A549 treated with ZK216348 at 1 μM for 4 hours (cell line): ENCODE results near the gene CDKL1. TPM values are rescaled to one million over a fixed set of nuclear protein-coding genes. Genes with fewer than 3 reads are reported as not detected.

Source experiments
- total RNA-seq: library from RNA; stranded (reverse); fragments of 200-300 nt; extraction: Qiagen RNA extraction; gene quantifications from 5 replicates; pipeline ENCODE4 v1.2.3, GENCODE V29; 2022; ENCODE audit warnings: low read depth

CDKL1 gene
- 3.0 to 13.9 TPM (median 11.8 TPM) in 5 replicates for total RNA-seq

GRCh38 chr14:50396631-50397389, at the start of gene CDKL1:
Gene CDKL1 (minus strand): TSS chr14:50396881. CDS start chr14:50395868, 1,013 bp downstream.

GRCh38 chr14:50311972-50312733, 84.5 kb downstream of the CDKL1 start, which contains the start of the genes DMAC2L and L2HGDH:
Gene DMAC2L (plus strand): TSS chr14:50312324. CDS start chr14:50321488, 9,164 bp downstream.
Gene L2HGDH (minus strand): TSS chr14:50312229. CDS start chr14:50312150, 79 bp downstream.

Other genes with a start within 250 kb of the CDKL1 start
- gene SOS2, start 165.3 kb downstream of the CDKL1 start, total RNA-seq, result 6.1 to 12.9 TPM (median 11.6 TPM) in 5 replicates
- gene L2HGDH, start 84.7 kb downstream of the CDKL1 start, total RNA-seq, result 8.3 to 11.4 TPM (median 10.4 TPM) in 5 replicates
- gene DMAC2L, start 84.6 kb downstream of the CDKL1 start, total RNA-seq, result 9.2 to 13.3 TPM (median 12.5 TPM) in 5 replicates
- gene MAP4K5, start 135.7 kb upstream of the CDKL1 start, total RNA-seq, result 28.1 to 46.1 TPM (median 36.6 TPM) in 5 replicates
- gene ATL1, start 163.3 kb upstream of the CDKL1 start, total RNA-seq, result 4.6 to 5.9 TPM (median 5.5 TPM) in 5 replicates